HepG2 (cell line): Measurements from ENCODE around the gene ALS2CL. TPM values are rescaled to one million over a fixed set of nuclear protein-coding genes. Genes with fewer than 3 reads are reported as not detected.

Experiments used
- ATAC-seq: fragments of 200-7000 bp; cut with Tn5 transposase; 3 replicates; pipeline ENCODE4 v1.9.1; 2020; ENCODE audit warnings: mild to moderate bottlenecking, moderate library complexity
- BruUV-seq: library from RNA; stranded (reverse); fragments of 400-500 nt; replicated peaks from 2 replicates; lab custom pipeline; 2021; lab: Mats Ljungman, UMichigan
- CTCF ChIA-PET: fragments of 300-600 bp; formaldehyde crosslinking; extraction: SDS; loops from one replicate; lab custom pipeline; 2021; ENCODE audit warnings: low total read pairs, inconsistent platforms, low intra/inter-chr PET ratio; lab: Yijun Ruan, JAX
- POLR2A ChIA-PET: fragments of 350-600 bp; sonication (Branson Sonifier 250); formaldehyde crosslinking; loops from one replicate; lab custom pipeline; 2020; ENCODE audit warnings: antibody characterized with exemption, inconsistent platforms; lab: Yijun Ruan, JAX
- DNase-seq: peaks from one replicate; pipeline ENCODE4 v3.0.0-alpha.2; 2015; ENCODE audit warnings: low spot score
- FAIRE-seq: peaks from 3 replicates; lab custom pipeline; 2011; peaks lifted over from hg19 to GRCh38; lab: Jason Lieb, UNC
- H2AFZ ChIP-seq: one replicate; pipeline ENCODE4 v1.6.1; 2011; ENCODE audit warnings: low read length, inconsistent platforms
- H3K27ac ChIP-seq: fragments of 300-600 bp; 3 replicates; pipeline ENCODE4 v1.8.0; 2011; ENCODE audit warnings: mixed run types, mild to moderate bottlenecking, mixed read lengths, low read length, inconsistent platforms; ENCODE audit not compliant: insufficient read depth; ENCODE audit errors: extremely low read length
- H3K27me3 ChIP-seq, 2 experiments: fragments of 200-600 bp in 1 of 2; 2 replicates in 1 of 2; 3 replicates in 1 of 2; pipeline versions ENCODE4 v1.6.0 to v1.8.0; 2011; ENCODE audit warnings: low read length in 2 of 2, mild to moderate bottlenecking in 2 of 2, moderate library complexity in 2 of 2, inconsistent platforms in 1 of 2; ENCODE audit not compliant: insufficient read depth in 2 of 2, control insufficient read depth in 1 of 2
- H3K36me3 ChIP-seq, 2 experiments: fragments of 200-600 bp in 1 of 2; replicated peaks in 1 of 2; 2 replicates in 1 of 2; 3 replicates in 1 of 2; pipeline versions ENCODE4 v1.5.1 to v1.8.0; 2011; ENCODE audit warnings: low read length in 2 of 2, inconsistent platforms in 1 of 2; ENCODE audit not compliant: insufficient read depth in 2 of 2, control insufficient read depth in 1 of 2
- H3K4me1 ChIP-seq: 2 replicates; pipeline ENCODE4 v1.5.1; 2012; ENCODE audit warnings: low read length, inconsistent platforms; ENCODE audit not compliant: insufficient read depth
- H3K4me2 ChIP-seq: 2 replicates; pipeline ENCODE4 v1.6.0; 2011; ENCODE audit warnings: low read depth, low read length, inconsistent platforms
- H3K4me3 ChIP-seq, 3 experiments: fragments of 200-600 bp in 1 of 3; sonication (generic), shearing (Covaris generic) in 1 of 3; replicated peaks in 1 of 3; 2 replicates each; pipeline ENCODE4 v1.5.1; 2011 to 2016; ENCODE audit warnings: low read length in 3 of 3, inconsistent platforms in 2 of 3, low read depth in 2 of 3, mild to moderate bottlenecking in 2 of 3, control low read depth in 1 of 3, mixed read lengths in 1 of 3; ENCODE audit not compliant: insufficient read depth in 1 of 3
- H3K79me2 ChIP-seq: one replicate; pipeline ENCODE4 v1.6.1; 2011; ENCODE audit warnings: low read length, inconsistent platforms; ENCODE audit not compliant: insufficient read depth
- H3K9ac ChIP-seq: 2 replicates; pipeline ENCODE4 v1.6.0; 2011; ENCODE audit warnings: mild to moderate bottlenecking, low read depth, low read length, inconsistent platforms; ENCODE audit not compliant: insufficient read depth
- H3K9me3 ChIP-seq: 2 replicates; pipeline ENCODE4 v1.5.1; 2012; ENCODE audit warnings: mild to moderate bottlenecking, low read length
- H4K20me1 ChIP-seq: 2 replicates; pipeline ENCODE4 v1.6.0; 2011; ENCODE audit warnings: inconsistent platforms, mild to moderate bottlenecking, low read length, moderate library complexity; ENCODE audit not compliant: insufficient read depth
- CAMTA2 ChIP-seq: sonication (generic); formaldehyde crosslinking; IDR thresholded peaks from 2 replicates; pipeline ENCODE4 v1.4.0; 2020; ENCODE audit warnings: mild to moderate bottlenecking, missing genetic modification reagents, borderline replicate concordance
- CHD4 ChIP-seq: fragments of 200-600 bp; sonication (generic); IDR thresholded peaks from 2 replicates; pipeline ENCODE4 v1.7.0; 2017; ENCODE audit warnings: mild to moderate bottlenecking, low read length, borderline replicate concordance
- RCOR2 ChIP-seq: IDR thresholded peaks from 2 replicates; pipeline ENCODE4 v1.6.1; 2016; ENCODE audit warnings: missing biosample characterization, missing genetic modification reagents
- SNRNP70 ChIP-seq: fragments of 200-400 bp; formaldehyde crosslinking; IDR thresholded peaks from 2 replicates; pipeline ENCODE4 v1.6.1; 2017; ENCODE audit warnings: mild to moderate bottlenecking, low read depth, low read length, moderate library complexity
- STAG1 ChIP-seq: sonication (generic); formaldehyde crosslinking; IDR thresholded peaks from 2 replicates; pipeline ENCODE4 v1.4.0; 2020; ENCODE audit warnings: missing genetic modification reagents
- ZBTB10 ChIP-seq: sonication (generic); formaldehyde crosslinking; IDR thresholded peaks from 2 replicates; pipeline ENCODE4 v1.4.0; 2020; ENCODE audit warnings: missing genetic modification reagents, borderline replicate concordance
- ZFP36L2 ChIP-seq: sonication (generic); formaldehyde crosslinking; IDR thresholded peaks from 2 replicates; pipeline ENCODE4 v1.4.0; 2020; ENCODE audit warnings: missing genetic modification reagents
- ZFP82 ChIP-seq: sonication (generic); formaldehyde crosslinking; IDR thresholded peaks from 2 replicates; pipeline ENCODE4 v1.5.1; 2020; ENCODE audit warnings: mild to moderate bottlenecking, missing genetic modification reagents, borderline replicate concordance
- ZNF136 ChIP-seq: sonication (generic); formaldehyde crosslinking; IDR thresholded peaks from 2 replicates; pipeline ENCODE4 v1.8.1; 2022; ENCODE audit warnings: low read depth, mild to moderate bottlenecking, moderate library complexity, missing genetic modification reagents
- ZNF296 ChIP-seq: sonication (generic); formaldehyde crosslinking; conservative IDR thresholded peaks from 2 replicates; pipeline ENCODE4 v1.5.0; 2020; ENCODE audit warnings: mild to moderate bottlenecking, missing genetic modification reagents
- ZNF326 ChIP-seq: sonication (generic); formaldehyde crosslinking; IDR thresholded peaks from 2 replicates; pipeline ENCODE4 v1.4.0; 2020; ENCODE audit warnings: missing genetic modification reagents, borderline replicate concordance
- ZNF383 ChIP-seq: sonication (generic); formaldehyde crosslinking; IDR thresholded peaks from 2 replicates; pipeline ENCODE4 v1.4.0; 2020; ENCODE audit warnings: missing genetic modification reagents, mild to moderate bottlenecking, borderline replicate concordance
- WGBS: methylation state at CpG from one replicate; pipeline ENCODE4 v1.1.6; 2017; ENCODE audit warnings: low lambda C conversion rate; 5-methylcytosine and 5-hydroxymethylcytosine counted together
- in situ Hi-C: cut with HindIII; loops from 2 replicates; pipeline ENCODE4 v1.10.0; 2017; ENCODE audit warnings: low pct_unique_long_range_greater_than_20kb; ENCODE audit not compliant: extremely low pct_ligation_motif_present
- intact Hi-C: fragments of 100-400 bp; cut with micrococcal nuclease; formaldehyde crosslinking; loops from one replicate; pipeline ENCODE4 v1.10.0; 2022; ENCODE audit not compliant: unreplicated experiment
- polyA plus RNA-seq, 8 experiments: library from polyadenylated mRNA; depleted of rRNA in 3 of 8; stranded (reverse) in 7 of 8; unstranded in 1 of 8; fragments of >200 nt; fragmentation: Illumina TruSeq in 4 of 8; extraction: Trizol in 4 of 8; gene quantifications; 2 replicates each; pipeline versions ENCODE4 v1.2.1 to v1.2.3, GENCODE V29; 2011 to 2016; ENCODE audit warnings: low read depth in 4 of 8, missing spikeins in 1 of 8, mixed read lengths in 1 of 8; ENCODE audit not compliant: insufficient read depth in 1 of 8
- total RNA-seq, 5 experiments: library from RNA; depleted of rRNA; stranded (reverse); fragments of >200 nt; fragmentation: Illumina TruSeq; extraction: Trizol; gene quantifications; 2 replicates each; pipeline ENCODE4 v1.2.3, GENCODE V29; 2016; ENCODE audit warnings: low read depth in 1 of 5
- TF ChIP-seq, protein P1 (sequence below): IDR thresholded peaks from 2 replicates; pipeline ENCODE4 v1.6.1; 2016; ENCODE audit warnings: control low read depth
- TF ChIP-seq, protein P2 (sequence below): conservative IDR thresholded peaks from 2 replicates; pipeline ENCODE4 v1.6.1; 2018; ENCODE audit warnings: missing genetic modification reagents

The ALS2CL gene
- total and polyA plus RNA-seq, 2 of the 13 experiments (the other 11 are each of a cell fraction or from before 2014, with no cell fraction given) = not detected

GRCh38 chr3:46685446-46685845 is 8.0 kb downstream of the ALS2CL start:
- Histone ChIP-seq H4K20me1 (no peaks in the 10 kb centered on the region), H3K4me1 (no peaks in the 10 kb centered on the region), H3K27ac (no peak overlapping the region), H3K36me3 (no peaks in the 10 kb centered on the region), H3K4me3 (no peak overlapping the region), H3K9me3 (no peaks in the 10 kb centered on the region), H3K4me2 (no peak overlapping the region), H2AFZ (no peak overlapping the region), H3K79me2 (no peaks in the 10 kb centered on the region), H3K9ac (no peak overlapping the region), H3K27me3 (peaks cover 4 to 38% of the 10 kb centered on the region in 2 experiments; a peak in 3 of 5 replicates)
- TF ChIP-seq STAG1 (CRISPR knock-in tag) (0 out of 2 replicates have a peak, but pooled peaks have one; percentile 2), SNRNP70 (no peak)
- FAIRE-seq = no peak
- no TSS peak for BruUV-seq
- peak; percentile 56 for ATAC-seq
- intact Hi-C loops = no loop called here
- WGBS = 7% methylated on average over 9 of the region's 9 CpGs
- no peak for DNase-seq
- CTCF ChIA-PET = no interaction called here
- in situ Hi-C loops = no loop called here
- POLR2A ChIA-PET = no interaction called here

DNA sequence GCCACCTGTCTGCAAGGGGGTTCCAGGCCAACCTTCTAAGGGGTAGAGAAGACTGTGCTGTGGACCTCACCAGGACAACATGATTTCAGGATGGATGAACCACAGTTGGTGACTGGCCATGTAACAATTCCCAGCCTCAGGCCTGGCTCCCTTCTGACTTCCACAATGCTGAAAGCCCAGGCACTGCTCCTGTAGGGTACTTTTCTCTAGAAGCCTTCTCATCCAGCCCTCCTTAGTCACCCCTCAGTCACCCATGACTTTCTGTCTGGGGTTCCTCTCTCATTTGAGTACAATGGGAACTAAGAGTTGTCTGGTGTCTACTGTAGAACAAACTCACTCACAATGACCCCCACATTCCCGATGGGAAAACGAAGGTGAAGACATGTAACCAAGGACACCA is 8.6 kb downstream of the ALS2CL start:
- H3K9ac ChIP-seq = no peak overlapping the region
- intact Hi-C loops = no loop called here
- no peak overlapping the region for H3K4me3 ChIP-seq
- FAIRE-seq (no peak), DNase-seq (no peak), ATAC-seq (no peak)
- H4K20me1 ChIP-seq = no peaks in the 10 kb centered on the region
- 48% methylated on average over 2 of the region's 2 CpGs for WGBS
- no peak overlapping the region for H2AFZ ChIP-seq
- peaks cover 4 to 42% of the 10 kb centered on the region in 2 experiments; a peak in 3 of 5 replicates for H3K27me3 ChIP-seq
- H3K9me3 ChIP-seq = no peaks in the 10 kb centered on the region
- ChIA-PET CTCF (no interaction called here), POLR2A (no interaction called here)
- H3K27ac ChIP-seq = no peak overlapping the region
- no TSS peak for BruUV-seq
- in situ Hi-C loops = no loop called here
- no peaks in the 10 kb centered on the region for H3K4me1 ChIP-seq
- no peak overlapping the region for H3K4me2 ChIP-seq
- no peaks in the 10 kb centered on the region for H3K79me2 ChIP-seq
- no peaks in the 10 kb centered on the region for H3K36me3 ChIP-seq
- TF ChIP-seq ZFP36L2 (no peak), CHD4 (no peak), ZNF136 (no peak), ZBTB10 (CRISPR knock-in tag) (no peak), ZNF383 (no peak), ZNF296 (CRISPR knock-in tag) (no peak), ZNF326 (no peak), ZFP82 (CRISPR knock-in tag) (no peak), CAMTA2 (CRISPR knock-in tag) (no peak), RCOR2 (CRISPR knock-in tag) (no peak)
- TF ChIP-seq, protein P1, sequence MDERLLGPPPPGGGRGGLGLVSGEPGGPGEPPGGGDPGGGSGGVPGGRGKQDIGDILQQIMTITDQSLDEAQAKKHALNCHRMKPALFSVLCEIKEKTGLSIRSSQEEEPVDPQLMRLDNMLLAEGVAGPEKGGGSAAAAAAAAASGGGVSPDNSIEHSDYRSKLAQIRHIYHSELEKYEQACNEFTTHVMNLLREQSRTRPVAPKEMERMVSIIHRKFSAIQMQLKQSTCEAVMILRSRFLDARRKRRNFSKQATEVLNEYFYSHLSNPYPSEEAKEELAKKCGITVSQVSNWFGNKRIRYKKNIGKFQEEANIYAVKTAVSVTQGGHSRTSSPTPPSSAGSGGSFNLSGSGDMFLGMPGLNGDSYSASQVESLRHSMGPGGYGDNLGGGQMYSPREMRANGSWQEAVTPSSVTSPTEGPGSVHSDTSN (CRISPR knock-in tag) = no peak
- TF ChIP-seq, protein P2, sequence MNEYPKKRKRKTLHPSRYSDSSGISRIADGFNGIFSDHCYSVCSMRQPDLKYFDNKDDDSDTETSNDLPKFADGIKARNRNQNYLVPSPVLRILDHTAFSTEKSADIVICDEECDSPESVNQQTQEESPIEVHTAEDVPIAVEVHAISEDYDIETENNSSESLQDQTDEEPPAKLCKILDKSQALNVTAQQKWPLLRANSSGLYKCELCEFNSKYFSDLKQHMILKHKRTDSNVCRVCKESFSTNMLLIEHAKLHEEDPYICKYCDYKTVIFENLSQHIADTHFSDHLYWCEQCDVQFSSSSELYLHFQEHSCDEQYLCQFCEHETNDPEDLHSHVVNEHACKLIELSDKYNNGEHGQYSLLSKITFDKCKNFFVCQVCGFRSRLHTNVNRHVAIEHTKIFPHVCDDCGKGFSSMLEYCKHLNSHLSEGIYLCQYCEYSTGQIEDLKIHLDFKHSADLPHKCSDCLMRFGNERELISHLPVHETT (CRISPR knock-in tag) = no peak
